Body of pancreas (tissue), 4 donors: Measurements from ENCODE around the gene CD180. TPM values are rescaled to one million over a fixed set of nuclear protein-coding genes. Genes with fewer than 3 reads are reported as not detected.
A peak's percentile ranks its signal among the peaks of the same experiment; 100 is the strongest.

ENCODE experiments used
- ATAC-seq: fragments of 150-250 bp; one replicate; pipeline ENCODE4 v1.9.1; 2016
- DNase-seq, 4 donors: peaks; one replicate each; pipeline ENCODE4 v3.0.0-alpha.2; 2019
- H3K27ac ChIP-seq, 4 donors: fragments of 200-600 bp; sonication (generic); 1 replicate in 3 of 4; 2 replicates in 1 of 4; pipeline versions ENCODE4 v1.5.1 to v1.6.1; 2016 to 2019; ENCODE audit warnings: mild to moderate bottlenecking in 1 of 4, mixed read lengths in 1 of 4, moderate library complexity in 1 of 4
- H3K27me3 ChIP-seq, 2 donors: fragments of 200-600 bp; sonication (generic); one replicate each; pipeline ENCODE4 v1.6.0; 2016; ENCODE audit warnings: mild to moderate bottlenecking in 1 of 2
- H3K36me3 ChIP-seq, 2 donors: fragments of 200-600 bp; sonication (generic); replicated peaks in 1 of 2; 2 replicates each; pipeline ENCODE4 v1.5.1; 2016; ENCODE audit warnings: low read depth in 2 of 2; ENCODE audit not compliant: insufficient read depth in 1 of 2
- H3K4me1 ChIP-seq: fragments of 200-600 bp; sonication (generic); one replicate; pipeline ENCODE4 v1.6.0; 2016
- H3K4me3 ChIP-seq, 2 donors: fragments of 200-600 bp; sonication (generic); 1 replicate in 1 of 2; 2 replicates in 1 of 2; pipeline ENCODE4 v1.5.1; 2016 to 2019
- H3K9me3 ChIP-seq, 3 donors: fragments of 200-600 bp; sonication (generic); 1 replicate in 2 of 3; 2 replicates in 1 of 3; pipeline ENCODE4 v1.5.1; 2016
- POLR2A ChIP-seq, 3 donors: fragments of 450-650 bp; IDR thresholded peaks; one replicate each; pipeline ENCODE4 v1.6.1; 2016; ENCODE audit warnings: antibody characterized with exemption in 3 of 3, mild to moderate bottlenecking in 2 of 3
- WGBS, 2 donors: methylation state at CpG; one replicate each; pipeline ENCODE4 v1.1.5; 2017; 5-methylcytosine and 5-hydroxymethylcytosine counted together
- intact Hi-C: fragments of 100-400 bp; cut with DNase I; formaldehyde crosslinking; loops from one replicate; pipeline ENCODE4 v1.15.1; 2023
- total RNA-seq, 2 donors: library from RNA; depleted of rRNA; stranded (reverse); fragments of >200 nt; gene quantifications; one replicate each; pipeline ENCODE4 v1.1.0, GENCODE V29; 2016
- TF ChIP-seq, protein P1 (sequence below), 7 experiments: fragments of 450-650 bp in 4 of 7; fragments of 200-600 bp in 3 of 7; sonication (generic) in 3 of 7; IDR thresholded peaks; one replicate each; pipeline ENCODE4 v1.5.1; 2016 to 2019; ENCODE audit warnings: antibody characterized with exemption in 7 of 7

CD180 gene
- total RNA-seq, 2 donors from 2014 or later = 0.26 TPM; not detected in 1

DNA sequence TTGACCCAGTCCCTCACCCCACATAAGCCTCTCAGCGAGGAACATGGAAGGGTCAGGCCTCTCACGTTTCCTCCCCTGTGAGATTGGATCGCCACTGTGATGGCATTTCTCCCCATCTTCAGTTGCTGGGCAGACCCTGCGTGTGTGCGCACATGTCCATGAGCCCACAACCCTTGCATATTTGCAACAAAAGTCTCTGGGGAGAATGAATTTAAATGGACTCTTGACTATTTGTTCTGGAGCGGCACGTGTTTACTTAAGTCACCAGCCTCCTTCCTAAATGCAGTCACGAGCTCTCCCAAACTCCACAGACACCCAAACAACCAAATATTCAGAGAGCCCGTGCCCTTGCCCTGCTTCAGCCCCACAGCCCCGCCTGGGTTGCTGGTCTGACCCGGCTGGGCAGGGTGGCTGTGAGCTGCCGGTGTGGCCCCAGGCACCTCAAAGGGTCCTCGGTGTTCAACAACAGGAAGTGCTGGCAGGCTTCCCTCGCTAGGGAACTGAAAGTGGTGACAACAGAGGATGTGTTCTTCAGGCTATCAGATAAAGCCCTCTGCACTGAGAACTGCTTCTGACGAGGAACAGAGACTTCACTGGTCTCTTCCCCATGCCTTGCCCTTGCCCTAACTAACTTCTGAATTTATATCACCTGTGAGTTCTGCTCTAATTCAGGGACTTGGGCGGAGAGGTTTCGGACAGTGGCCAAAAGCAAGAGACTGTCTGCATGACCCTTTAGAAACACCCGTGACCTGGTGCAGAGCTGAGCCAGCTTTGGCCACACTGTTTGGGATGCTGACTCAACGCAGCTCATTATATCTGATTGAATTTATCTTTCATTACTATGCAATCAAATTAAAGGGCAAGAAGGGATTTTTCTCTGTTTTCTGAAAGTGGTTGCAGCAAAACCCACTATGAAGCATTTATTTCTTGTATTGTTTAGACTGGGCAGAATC is 19.2 kb upstream of the CD180 start:
- ATAC-seq = peak; percentile 57
- intact Hi-C loops = no loop called here

DNA sequence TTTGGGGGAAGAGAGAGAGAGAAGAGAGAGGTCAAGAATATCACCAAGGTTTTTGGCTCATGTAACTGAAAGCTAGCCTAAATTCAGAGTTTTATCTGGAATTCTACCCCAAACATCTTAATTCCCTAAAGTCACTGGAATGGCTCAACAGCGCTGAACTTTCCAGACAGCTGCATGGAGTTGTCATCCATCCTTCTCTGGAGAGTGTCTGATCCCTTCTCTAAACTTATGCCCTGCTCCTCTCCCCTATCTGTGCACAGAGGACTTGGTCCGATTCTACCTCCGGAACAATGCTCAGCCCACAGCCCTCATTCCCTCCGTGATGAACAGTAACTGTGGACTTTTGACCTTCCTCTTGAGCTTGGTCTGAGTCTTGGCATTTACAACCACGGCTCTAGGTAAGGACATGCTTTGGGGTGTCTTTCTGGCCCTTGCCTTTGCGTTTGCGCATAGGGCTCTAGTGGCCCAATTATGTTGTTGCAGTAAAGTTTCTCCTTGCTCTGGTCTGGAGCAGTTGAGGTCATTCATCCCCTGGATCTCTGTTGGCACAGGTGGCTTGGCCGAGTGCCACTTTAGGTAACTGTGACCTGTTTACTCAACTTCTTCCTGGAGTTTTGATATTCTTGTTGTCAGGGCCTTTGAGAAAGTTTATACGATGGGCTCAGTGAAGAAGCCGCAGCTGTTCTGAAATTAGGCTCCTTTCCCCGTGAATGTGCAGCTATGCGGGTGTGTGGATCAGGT is 18.3 kb upstream of the CD180 start:
- no peaks in the 10 kb centered on the region for H3K36me3 ChIP-seq
- 40 to 56% methylated on average over 12 of the region's 12 CpGs for WGBS, 2 donors
- ATAC-seq = peak; percentile 80
- intact Hi-C loops = no loop called here
- no peaks in the 10 kb centered on the region for H3K27me3 ChIP-seq
- peaks cover 20% of the 10 kb centered on the region for H3K4me1 ChIP-seq
- H3K9me3 ChIP-seq = no peaks in the 10 kb centered on the region
- peak overlapping the region; percentile 36 to 75 (median 60) for H3K27ac ChIP-seq
- no peak overlapping the region for H3K4me3 ChIP-seq
- no peak for TF ChIP-seq POLR2A (IDR thresholded peaks at IDR 0.05)
- TF ChIP-seq, protein P1, sequence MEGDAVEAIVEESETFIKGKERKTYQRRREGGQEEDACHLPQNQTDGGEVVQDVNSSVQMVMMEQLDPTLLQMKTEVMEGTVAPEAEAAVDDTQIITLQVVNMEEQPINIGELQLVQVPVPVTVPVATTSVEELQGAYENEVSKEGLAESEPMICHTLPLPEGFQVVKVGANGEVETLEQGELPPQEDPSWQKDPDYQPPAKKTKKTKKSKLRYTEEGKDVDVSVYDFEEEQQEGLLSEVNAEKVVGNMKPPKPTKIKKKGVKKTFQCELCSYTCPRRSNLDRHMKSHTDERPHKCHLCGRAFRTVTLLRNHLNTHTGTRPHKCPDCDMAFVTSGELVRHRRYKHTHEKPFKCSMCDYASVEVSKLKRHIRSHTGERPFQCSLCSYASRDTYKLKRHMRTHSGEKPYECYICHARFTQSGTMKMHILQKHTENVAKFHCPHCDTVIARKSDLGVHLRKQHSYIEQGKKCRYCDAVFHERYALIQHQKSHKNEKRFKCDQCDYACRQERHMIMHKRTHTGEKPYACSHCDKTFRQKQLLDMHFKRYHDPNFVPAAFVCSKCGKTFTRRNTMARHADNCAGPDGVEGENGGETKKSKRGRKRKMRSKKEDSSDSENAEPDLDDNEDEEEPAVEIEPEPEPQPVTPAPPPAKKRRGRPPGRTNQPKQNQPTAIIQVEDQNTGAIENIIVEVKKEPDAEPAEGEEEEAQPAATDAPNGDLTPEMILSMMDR (IDR thresholded peaks at IDR 0.05) = peak in 3 of 7 experiments; percentile 7 to 26 (median 18)
- peak; percentile 65 to 85 (median 82) for DNase-seq

More for the DNA sequence above, 19.2 kb upstream of the CD180 start:
- DNase-seq = peak; percentile 59 to 85 (median 79)
- Histone ChIP-seq H3K4me3 (no peak overlapping the region), H3K27me3 (no peaks in the 10 kb centered on the region), H3K4me1 (peaks cover 20% of the 10 kb centered on the region), H3K36me3 (no peaks in the 10 kb centered on the region), H3K27ac (peak overlapping the region; percentile 36 to 75 (median 60)), H3K9me3 (no peaks in the 10 kb centered on the region)
- TF ChIP-seq, protein P1 (IDR thresholded peaks at IDR 0.05) = no peak
- TF ChIP-seq POLR2A (IDR thresholded peaks at IDR 0.05) = no peak
- WGBS, 2 donors = 37 to 39% methylated on average over 19 of the region's 19 CpGs

DNA sequence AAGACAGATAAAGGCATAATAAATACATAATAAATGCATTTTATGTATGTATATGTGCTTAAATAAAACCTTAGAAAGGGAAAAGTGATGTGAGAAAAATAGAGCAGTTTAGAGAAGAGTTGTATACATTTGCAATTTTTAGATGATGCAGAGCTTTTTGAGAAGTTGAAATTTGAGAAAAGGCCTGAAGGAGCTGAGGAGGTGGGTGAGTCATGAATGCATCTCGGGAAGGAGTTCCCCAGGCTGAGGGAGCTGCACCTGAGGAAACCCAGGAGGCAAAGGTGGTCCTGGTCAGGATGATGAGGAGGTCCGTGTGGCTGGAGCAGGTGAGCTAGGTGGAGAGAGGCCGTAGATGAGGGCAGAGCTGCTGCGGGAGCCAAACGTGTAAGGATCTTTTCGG is 17.4 kb upstream of the CD180 start:
- intact Hi-C loops = no loop called here
- Histone ChIP-seq H3K27me3 (no peaks in the 10 kb centered on the region), H3K4me3 (no peak overlapping the region), H3K36me3 (no peaks in the 10 kb centered on the region), H3K4me1 (peaks cover 22% of the 10 kb centered on the region), H3K27ac (no peak overlapping the region), H3K9me3 (no peaks in the 10 kb centered on the region)
- WGBS, 2 donors = 86 to 87% methylated on average over 6 of the region's 6 CpGs
- ATAC-seq (no peak), DNase-seq (no peak)
- TF ChIP-seq, protein P1 (IDR thresholded peaks at IDR 0.05) = no peak
- no peak for TF ChIP-seq POLR2A (IDR thresholded peaks at IDR 0.05)

DNA sequence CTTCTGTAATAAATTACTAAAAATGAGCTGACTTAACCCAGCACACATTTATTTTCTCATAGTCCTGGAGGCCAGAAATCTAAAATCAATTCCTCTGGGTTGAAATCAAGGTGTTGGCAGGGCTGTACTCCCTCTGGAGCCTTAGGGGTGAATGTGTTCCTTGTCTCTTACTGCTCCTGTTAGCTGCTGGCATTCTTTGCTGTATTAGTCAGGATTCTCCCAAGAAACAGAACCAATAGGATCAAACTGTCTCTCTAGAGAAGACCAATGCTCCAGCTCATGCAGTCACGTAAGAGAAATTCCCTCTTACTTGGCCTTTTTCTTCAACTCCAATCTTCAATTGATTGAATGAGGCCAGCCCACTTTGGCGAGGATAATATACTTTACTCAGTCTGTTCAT is 15.3 kb upstream of the CD180 start:
- intact Hi-C loops = no loop called here
- Histone ChIP-seq H3K27ac (no peak overlapping the region), H3K9me3 (no peaks in the 10 kb centered on the region), H3K4me1 (peaks cover 24% of the 10 kb centered on the region), H3K36me3 (no peaks in the 10 kb centered on the region), H3K27me3 (no peaks in the 10 kb centered on the region), H3K4me3 (no peak overlapping the region)
- no peak for DNase-seq
- no peak for ATAC-seq
- TF ChIP-seq, protein P1 (IDR thresholded peaks at IDR 0.05) = no peak
- TF ChIP-seq POLR2A (IDR thresholded peaks at IDR 0.05) = no peak
- WGBS, 2 donors = 43 to 50% methylated on average over 2 of the region's 2 CpGs
